Left ventricle myocardium inferior (tissue), 1 donor: Measurements from ENCODE around the gene AIMP2. TPM values are rescaled to one million over a fixed set of nuclear protein-coding genes. Genes with fewer than 3 reads are reported as not detected.
"Not testable (repeated sequence)": the region's sequence is repeated elsewhere in the genome, so short reads cannot be mapped to it uniquely, and the experiment has no call there.

Source experiments
- DNase-seq: peaks from one replicate; pipeline ENCODE4 v3.0.0-alpha.2; 2020
- H3K27ac ChIP-seq: fragments of 200-600 bp; replicated peaks from 2 replicates; pipeline ENCODE4 v1.8.0; 2021
- H3K27me3 ChIP-seq: fragments of 200-600 bp; 2 replicates; pipeline ENCODE4 v1.8.0; 2021; ENCODE audit warnings: low read depth
- H3K36me3 ChIP-seq: fragments of 200-600 bp; 2 replicates; pipeline ENCODE4 v1.8.0; 2021
- H3K4me1 ChIP-seq: fragments of 200-600 bp; 2 replicates; pipeline ENCODE4 v1.8.0; 2021
- H3K4me3 ChIP-seq: fragments of 200-600 bp; 2 replicates; pipeline ENCODE4 v1.8.0; 2021; ENCODE audit warnings: mild to moderate bottlenecking, moderate library complexity
- H3K9me3 ChIP-seq: fragments of 200-600 bp; replicated peaks from 2 replicates; pipeline ENCODE4 v1.8.0; 2021
- intact Hi-C: fragments of 100-400 bp; cut with micrococcal nuclease; formaldehyde crosslinking; loops from one replicate; pipeline ENCODE4 v1.11.0; 2022
- total RNA-seq: library from RNA; stranded (reverse); fragmentation: NEBNext Ultra II Directional; extraction: Animal tissue kit (Norgen Biotek cat#: 25700); gene quantifications from one replicate; pipeline ENCODE4 v1.2.1, GENCODE V29; 2021
- TF ChIP-seq, protein P1 (sequence below): fragments of 200-600 bp; IDR thresholded peaks from 2 replicates; pipeline ENCODE4 v1.8.0; 2021; ENCODE audit warnings: antibody characterized with exemption, mild to moderate bottlenecking, borderline replicate concordance
- donor health status: DM: no; HTN: yes; CAD: no; lungs with severe emphysema.

The AIMP2 gene
- total RNA-seq, 1 donor from 2014 or later = 49.1 TPM

DNA sequence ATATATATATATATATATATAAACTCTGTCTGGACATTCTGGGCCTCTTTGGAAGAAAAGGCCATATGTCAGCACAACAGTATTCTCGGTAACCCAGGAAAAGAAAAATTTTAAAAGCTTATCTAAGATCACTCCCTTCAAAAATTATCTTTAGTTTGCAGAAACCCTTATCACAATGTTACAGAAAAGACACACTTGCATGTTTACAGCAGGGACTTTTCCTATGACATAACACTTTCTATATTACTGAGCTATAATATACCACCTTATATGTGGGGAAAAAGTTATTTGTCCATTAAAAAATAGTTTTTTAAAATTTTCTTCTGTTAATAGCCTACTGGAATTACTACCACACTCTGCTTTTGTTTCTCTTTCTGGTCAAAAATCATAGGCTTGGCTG is 47.5 kb downstream of the AIMP2 start:
- H3K4me1 ChIP-seq = peaks cover 33% of the 10 kb centered on the region
- no peak overlapping the region for H3K4me3 ChIP-seq
- TF ChIP-seq, protein P1, sequence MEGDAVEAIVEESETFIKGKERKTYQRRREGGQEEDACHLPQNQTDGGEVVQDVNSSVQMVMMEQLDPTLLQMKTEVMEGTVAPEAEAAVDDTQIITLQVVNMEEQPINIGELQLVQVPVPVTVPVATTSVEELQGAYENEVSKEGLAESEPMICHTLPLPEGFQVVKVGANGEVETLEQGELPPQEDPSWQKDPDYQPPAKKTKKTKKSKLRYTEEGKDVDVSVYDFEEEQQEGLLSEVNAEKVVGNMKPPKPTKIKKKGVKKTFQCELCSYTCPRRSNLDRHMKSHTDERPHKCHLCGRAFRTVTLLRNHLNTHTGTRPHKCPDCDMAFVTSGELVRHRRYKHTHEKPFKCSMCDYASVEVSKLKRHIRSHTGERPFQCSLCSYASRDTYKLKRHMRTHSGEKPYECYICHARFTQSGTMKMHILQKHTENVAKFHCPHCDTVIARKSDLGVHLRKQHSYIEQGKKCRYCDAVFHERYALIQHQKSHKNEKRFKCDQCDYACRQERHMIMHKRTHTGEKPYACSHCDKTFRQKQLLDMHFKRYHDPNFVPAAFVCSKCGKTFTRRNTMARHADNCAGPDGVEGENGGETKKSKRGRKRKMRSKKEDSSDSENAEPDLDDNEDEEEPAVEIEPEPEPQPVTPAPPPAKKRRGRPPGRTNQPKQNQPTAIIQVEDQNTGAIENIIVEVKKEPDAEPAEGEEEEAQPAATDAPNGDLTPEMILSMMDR = no peak
- DNase-seq = no peak
- H3K27me3 ChIP-seq = no peaks in the 10 kb centered on the region
- H3K9me3 ChIP-seq = no peaks in the 10 kb centered on the region
- H3K27ac ChIP-seq = no peak overlapping the region
- intact Hi-C loops = no loop called here
- H3K36me3 ChIP-seq = peaks cover 30% of the 10 kb centered on the region

DNA sequence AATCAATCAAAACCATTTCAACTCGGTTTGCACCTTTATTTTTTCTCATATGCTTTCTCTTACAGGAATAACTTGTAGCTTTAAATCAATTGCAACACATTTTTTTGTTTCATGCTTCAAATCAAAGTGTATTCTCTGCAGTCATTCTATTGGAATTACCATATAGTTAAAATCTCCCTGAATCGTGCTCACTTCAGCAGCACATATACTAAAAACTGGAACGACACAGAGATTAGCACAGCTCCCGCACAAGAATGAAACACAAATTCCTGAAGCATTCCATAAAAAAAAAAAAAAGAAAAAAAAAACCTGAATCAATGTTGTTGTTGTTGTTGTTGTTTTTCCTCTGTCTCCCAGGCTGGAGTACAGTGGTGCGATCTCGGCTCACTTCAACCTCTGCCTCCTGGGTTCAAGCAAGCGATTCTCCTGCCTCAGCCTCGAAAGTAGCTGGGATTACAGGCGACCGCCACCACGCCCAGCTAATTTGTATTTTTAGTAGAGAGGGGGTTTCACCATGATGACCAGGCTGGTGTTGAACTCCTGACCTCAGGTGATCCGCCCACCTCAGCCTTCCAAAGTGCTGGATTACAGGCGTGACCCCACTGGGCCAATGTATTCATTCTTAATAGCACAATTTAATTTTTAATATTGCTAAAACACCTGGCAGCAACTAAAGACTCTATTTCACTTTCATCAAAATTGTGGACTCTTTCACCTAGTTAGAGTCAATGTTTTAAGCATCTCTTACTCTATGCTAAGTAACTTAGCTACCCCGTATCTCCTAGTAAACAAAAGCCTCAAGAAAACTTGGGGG is 48.5 kb downstream of the AIMP2 start:
- Histone ChIP-seq H3K36me3 (peaks cover 22% of the 10 kb centered on the region), H3K27me3 (no peaks in the 10 kb centered on the region), H3K4me3 (peak overlapping the region; percentile 95), H3K27ac (no peak overlapping the region), H3K4me1 (peaks cover 33% of the 10 kb centered on the region), H3K9me3 (no peaks in the 10 kb centered on the region)
- intact Hi-C loops = no loop called here
- TF ChIP-seq, protein P1 = no peak
- DNase-seq = no peak

DNA sequence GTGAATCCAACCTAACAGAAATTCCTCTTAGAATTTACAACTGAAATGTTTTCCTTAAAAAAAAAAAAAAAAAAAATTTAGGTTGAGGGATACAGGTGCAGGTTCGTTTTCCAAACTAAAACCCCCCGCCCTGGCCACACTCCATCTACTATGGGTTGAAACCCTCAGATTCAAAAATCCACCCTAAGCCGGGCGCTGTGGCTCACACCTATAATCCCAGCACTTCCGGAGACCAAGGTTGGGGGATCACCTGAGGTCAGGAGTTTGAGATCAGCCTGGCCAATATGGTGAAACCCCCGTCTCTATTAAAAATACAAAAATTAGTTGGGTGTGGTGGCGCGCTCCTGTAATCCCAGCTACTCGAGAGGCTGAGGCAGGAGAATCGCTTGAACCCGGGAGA is 50.9 kb downstream of the AIMP2 start:
- H3K36me3 ChIP-seq, H3K27me3 ChIP-seq, H3K9me3 ChIP-seq, intact Hi-C loops, DNase-seq, H3K4me3 ChIP-seq: not testable (repeated sequence)
- peaks cover 33% of the 10 kb centered on the region for H3K4me1 ChIP-seq
- peak overlapping the region; percentile 91 for H3K27ac ChIP-seq

DNA sequence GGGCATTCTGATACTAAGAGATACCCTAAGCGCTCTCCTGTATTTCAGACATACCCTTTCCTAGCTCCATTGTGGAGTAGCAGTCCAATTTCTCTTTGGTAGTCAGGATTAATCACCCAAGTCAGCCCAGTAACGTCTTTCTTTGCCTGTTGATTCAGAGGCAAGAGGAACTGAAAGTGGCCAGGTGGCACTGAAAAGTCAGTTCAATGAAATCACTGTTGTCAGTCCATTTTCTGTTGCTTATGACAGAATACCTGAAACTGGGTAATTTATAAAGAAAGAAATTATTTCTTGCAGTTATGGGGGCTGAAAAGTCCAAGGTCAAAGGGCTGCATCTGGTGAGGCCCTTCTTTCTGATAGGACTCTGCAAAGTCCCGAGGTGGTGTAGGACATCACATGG is 62.3 kb downstream of the AIMP2 start:
- intact Hi-C loops = no loop called here
- Histone ChIP-seq H3K4me3 (no peak overlapping the region), H3K27me3 (no peaks in the 10 kb centered on the region), H3K4me1 (no peaks in the 10 kb centered on the region), H3K36me3 (no peaks in the 10 kb centered on the region), H3K27ac (no peak overlapping the region), H3K9me3 (no peaks in the 10 kb centered on the region)
- TF ChIP-seq, protein P1 = no peak
- no peak for DNase-seq

Other genes starting within 250 kb of the AIMP2 start
- 26.1 TPM for gene RNF216, start 227.6 kb upstream of the AIMP2 start, total RNA-seq
- gene OCM, start 128.5 kb upstream of the AIMP2 start, total RNA-seq = not detected
- 40.5 TPM for gene CCZ1, start 110.5 kb upstream of the AIMP2 start, total RNA-seq
- not detected for gene RSPH10B, start 38.6 kb upstream of the AIMP2 start, total RNA-seq
- gene PMS2, start 223 bp upstream of the AIMP2 start, total RNA-seq = 5.6 TPM
- gene ANKRD61, start 22.1 kb downstream of the AIMP2 start, total RNA-seq = not detected
- 48.4 TPM for gene EIF2AK1, start 49.9 kb downstream of the AIMP2 start, total RNA-seq
- gene USP42, start 95.7 kb downstream of the AIMP2 start, total RNA-seq = 4.0 TPM